Peyer's patch (tissue), 4 donors: ENCODE results near the gene DUSP1.

ENCODE experiments used
- CTCF ChIP-seq, 6 experiments: fragments of 450-650 bp in 4 of 6; fragments of 200-600 bp in 2 of 6; sonication (generic) in 1 of 6; IDR thresholded peaks; one replicate each; pipeline ENCODE4 v1.5.1; 2017 to 2019; ENCODE audit warnings: antibody characterized with exemption in 6 of 6, mild to moderate bottlenecking in 3 of 6, moderate library complexity in 1 of 6
- POLR2A ChIP-seq, 2 donors: fragments of 450-650 bp; IDR thresholded peaks; one replicate each; pipeline ENCODE4 v1.5.1; 2017; ENCODE audit warnings: antibody characterized with exemption in 2 of 2, mild to moderate bottlenecking in 2 of 2, moderate library complexity in 2 of 2

GRCh38 chr5:172748341-172748843, 22.6 kb downstream of the DUSP1 start:
- TF ChIP-seq CTCF (IDR thresholded peaks at IDR 0.05) (no peak), POLR2A (IDR thresholded peaks at IDR 0.05) (no peak)
